DOHH2 (cell line): ENCODE results near the gene SLC9A2.

ENCODE experiments used
- H3F3A ChIP-seq: fragments of 200-600 bp; sonication (generic), shearing (Covaris generic); 2 replicates; pipeline ENCODE4 v1.6.0; 2016; ENCODE audit warnings: antibody characterized with exemption, mild to moderate bottlenecking; ENCODE audit not compliant: control insufficient read depth, insufficient read depth
- H3K27ac ChIP-seq: fragments of 200-600 bp; sonication (generic); 2 replicates; pipeline ENCODE4 v1.5.1; 2014; ENCODE audit warnings: low read depth, mild to moderate bottlenecking, low read length, moderate library complexity
- H3K27me3 ChIP-seq: fragments of 200-600 bp; sonication (generic); 2 replicates; pipeline ENCODE4 v1.6.1; 2014; ENCODE audit warnings: mild to moderate bottlenecking, low read length, mixed read lengths; ENCODE audit not compliant: control insufficient read depth
- H3K36me3 ChIP-seq: fragments of 200-600 bp; sonication (generic); 2 replicates; pipeline ENCODE4 v1.6.1; 2014; ENCODE audit warnings: mild to moderate bottlenecking, low read length, moderate library complexity, mixed read lengths; ENCODE audit not compliant: control insufficient read depth
- H3K4me1 ChIP-seq: fragments of 200-600 bp; sonication (generic); 2 replicates; pipeline ENCODE4 v1.6.1; 2014; ENCODE audit warnings: mild to moderate bottlenecking, low read length, mixed read lengths; ENCODE audit not compliant: control insufficient read depth
- H3K4me2 ChIP-seq: fragments of 200-600 bp; sonication (generic); 2 replicates; pipeline ENCODE4 v1.6.0; 2014; ENCODE audit warnings: mild to moderate bottlenecking, low read length, moderate library complexity
- H3K4me3 ChIP-seq: fragments of 200-600 bp; sonication (generic); 2 replicates; pipeline ENCODE4 v1.5.1; 2014; ENCODE audit warnings: mild to moderate bottlenecking, low read length, mixed read lengths
- H3K79me2 ChIP-seq: fragments of 200-600 bp; sonication (generic); 2 replicates; pipeline ENCODE4 v1.6.1; 2014; ENCODE audit warnings: mild to moderate bottlenecking, low read length, mixed read lengths; ENCODE audit not compliant: control insufficient read depth
- H3K9me2 ChIP-seq: fragments of 200-600 bp; sonication (generic); replicated peaks from 2 replicates; pipeline ENCODE4 v1.6.1; 2014; ENCODE audit warnings: mild to moderate bottlenecking, low read length, mixed read lengths; ENCODE audit not compliant: control insufficient read depth
- H3K9me3 ChIP-seq: fragments of 200-600 bp; sonication (generic); 2 replicates; pipeline ENCODE4 v1.6.1; 2014; ENCODE audit warnings: antibody characterized with exemption, low read length, mixed read lengths; ENCODE audit not compliant: control insufficient read depth, insufficient read depth
- H4K20me1 ChIP-seq: fragments of 200-600 bp; sonication (generic); 2 replicates; pipeline ENCODE4 v1.6.0; 2014; ENCODE audit warnings: low read depth, mild to moderate bottlenecking, antibody characterized with exemption, low read length, moderate library complexity; ENCODE audit not compliant: control insufficient read depth, insufficient read depth
- CTCF ChIP-seq: fragments of 200-600 bp; sonication (generic); IDR thresholded peaks from one replicate; pipeline ENCODE4 v1.5.1; 2014; ENCODE audit warnings: antibody characterized with exemption, mild to moderate bottlenecking, low read depth, low read length; ENCODE audit not compliant: poor library complexity, severe bottlenecking
- EZH2phosphoT487 ChIP-seq: fragments of 200-600 bp; sonication (generic); IDR thresholded peaks from 2 replicates; pipeline ENCODE4 v1.6.1; 2017; ENCODE audit warnings: borderline replicate concordance, mild to moderate bottlenecking, antibody characterized with exemption, low read length, moderate library complexity, mixed read lengths

The SLC9A2 gene

GRCh38 chr2:102618452-102619413 lies 620 bp upstream of the SLC9A2 start:
- Histone ChIP-seq H3K4me3 (no peak overlapping the region), H3K79me2 (no peaks in the 10 kb centered on the region), H3K4me1 (no peaks in the 10 kb centered on the region), H3K4me2 (no peak overlapping the region), H3K27me3 (peaks cover 3% of the 10 kb centered on the region; the same call in 1 of the 2 replicates), H4K20me1 (no peaks in the 10 kb centered on the region), H3K36me3 (no peaks in the 10 kb centered on the region), H3K27ac (no peak overlapping the region), H3K9me3 (no peaks in the 10 kb centered on the region), H3K9me2 (no peaks in the 10 kb centered on the region), H3F3A (no peaks in the 10 kb centered on the region)
- TF ChIP-seq CTCF (no peak), EZH2phosphoT487 (no peak)

- TF ChIP-seq CTCF (no peak), EZH2phosphoT487 (no peak)
- no peak overlapping the region for H3K4me3 ChIP-seq
- H3K9me3 ChIP-seq, result no peaks in the 10 kb centered on the region
- H3K36me3 ChIP-seq, result no peaks in the 10 kb centered on the region
- no peaks in the 10 kb centered on the region for H3F3A ChIP-seq
- peaks cover 3% of the 10 kb centered on the region; the same call in 1 of the 2 replicates for H3K27me3 ChIP-seq
- no peak overlapping the region for H3K27ac ChIP-seq
- no peak overlapping the region for H3K4me2 ChIP-seq
- no peaks in the 10 kb centered on the region for H3K4me1 ChIP-seq
- no peaks in the 10 kb centered on the region for H3K9me2 ChIP-seq
- H4K20me1 ChIP-seq, result no peaks in the 10 kb centered on the region
- no peaks in the 10 kb centered on the region for H3K79me2 ChIP-seq
Observed at GRCh38 chr2:102620332-102620731, 979 bp downstream of the SLC9A2 start.

GRCh38 chr2:102621630-102622029 lies 2.3 kb downstream of the SLC9A2 start:
- Histone ChIP-seq H3K4me3 (no peak overlapping the region), H3K9me2 (no peaks in the 10 kb centered on the region), H3K4me1 (no peaks in the 10 kb centered on the region), H3K27ac (no peak overlapping the region), H3K36me3 (no peaks in the 10 kb centered on the region), H4K20me1 (no peaks in the 10 kb centered on the region), H3K4me2 (no peak overlapping the region), H3K79me2 (no peaks in the 10 kb centered on the region), H3F3A (no peaks in the 10 kb centered on the region), H3K9me3 (no peaks in the 10 kb centered on the region), H3K27me3 (peaks cover 3% of the 10 kb centered on the region; the same call in 1 of the 2 replicates)
- TF ChIP-seq CTCF (no peak), EZH2phosphoT487 (no peak)
